Tibial nerve (tissue), 4 donors: ENCODE results near the gene B9D2. TPM values are rescaled to one million over a fixed set of nuclear protein-coding genes. Genes with fewer than 3 reads are reported as not detected.
A peak's percentile ranks its signal among the peaks of the same experiment; 100 is the strongest.

Experiments used
- DNase-seq, 2 donors: peaks; one replicate each; pipeline ENCODE4 v3.0.0-alpha.2; 2019; ENCODE audit warnings: low spot score in 2 of 2
- H3K27ac ChIP-seq, 4 donors: fragments of 200-600 bp; sonication (generic) in 3 of 4; one replicate each; pipeline ENCODE4 v1.5.1; 2017 to 2019; ENCODE audit warnings: mild to moderate bottlenecking in 1 of 4
- H3K27me3 ChIP-seq, 2 donors: fragments of 200-600 bp; sonication (generic) in 1 of 2; one replicate each; pipeline versions ENCODE4 v1.5.1 to v1.6.0; 2017 to 2019
- H3K36me3 ChIP-seq, 3 donors: fragments of 200-600 bp; sonication (generic); one replicate each; pipeline ENCODE4 v1.5.1; 2018 to 2019
- H3K4me1 ChIP-seq, 4 donors: fragments of 200-600 bp; sonication (generic) in 3 of 4; one replicate each; pipeline ENCODE4 v1.5.1; 2017 to 2019
- H3K4me3 ChIP-seq, 4 donors: fragments of 200-600 bp; sonication (generic) in 3 of 4; one replicate each; pipeline ENCODE4 v1.5.1; 2017 to 2019; ENCODE audit warnings: mild to moderate bottlenecking in 1 of 4, moderate library complexity in 1 of 4
- H3K9me3 ChIP-seq, 4 donors: fragments of 200-600 bp; sonication (generic) in 3 of 4; one replicate each; pipeline ENCODE4 v1.5.1; 2017 to 2019
- CTCF ChIP-seq, 5 experiments: fragments of 200-600 bp in 3 of 5; fragments of 450-650 bp in 2 of 5; sonication (generic) in 3 of 5; IDR thresholded peaks; one replicate each; pipeline ENCODE4 v1.5.1; 2016 to 2019; ENCODE audit warnings: antibody characterized with exemption in 5 of 5, mild to moderate bottlenecking in 3 of 5, moderate library complexity in 2 of 5
- EP300 ChIP-seq, 2 donors: sonication (generic); formaldehyde crosslinking; IDR thresholded peaks; one replicate each; pipeline ENCODE4 v1.6.1; 2017; ENCODE audit warnings: antibody characterized with exemption in 2 of 2, mild to moderate bottlenecking in 1 of 2
- POLR2A ChIP-seq, 2 donors: fragments of 450-650 bp; IDR thresholded peaks; one replicate each; pipeline ENCODE4 v1.6.1; 2017; ENCODE audit warnings: antibody characterized with exemption in 2 of 2, mild to moderate bottlenecking in 2 of 2, moderate library complexity in 2 of 2
- WGBS, 2 donors: methylation state at CpG; one replicate each; pipeline ENCODE4 v1.1.5; 2018; 5-methylcytosine and 5-hydroxymethylcytosine counted together
- total RNA-seq, 4 donors: library from RNA; depleted of rRNA; stranded (reverse); fragments of >200 nt; gene quantifications; one replicate each; pipeline ENCODE4 v1.1.0, GENCODE V29; 2016

The B9D2 gene
- total RNA-seq, 4 donors from 2014 or later: 0.87 to 8.2 (median 3.6) TPM

- Histone ChIP-seq H3K9me3 (no peaks in the 10 kb centered on the region), H3K4me3 (no peak overlapping the region), H3K4me1 (no peaks in the 10 kb centered on the region), H3K27ac (no peak overlapping the region), H3K36me3 (peaks cover 0 to 83% (median 0%) of the 10 kb centered on the region in 3 donors), H3K27me3 (no peaks in the 10 kb centered on the region)
- DNase-seq: no peak
- WGBS, 2 donors: 85 to 87% methylated on average over 20 of the region's 20 CpGs
- TF ChIP-seq EP300 (IDR thresholded peaks at IDR 0.05) (no peak), CTCF (IDR thresholded peaks at IDR 0.05) (no peak), POLR2A (IDR thresholded peaks at IDR 0.05) (no peak)
Observed at GRCh38 chr19:41341669-41342490, 22.1 kb downstream of the B9D2 start.

- peaks cover 0 to 3% (median 0%) of the 10 kb centered on the region in 4 donors for H3K4me1 ChIP-seq
- no peak overlapping the region for H3K4me3 ChIP-seq
- H3K36me3 ChIP-seq: peaks cover 0 to 75% (median 0%) of the 10 kb centered on the region in 3 donors
- TF ChIP-seq CTCF (IDR thresholded peaks at IDR 0.05) (no peak), EP300 (IDR thresholded peaks at IDR 0.05) (no peak)
- WGBS, 2 donors: 91 to 94% methylated on average over 5 of the region's 5 CpGs
- no peaks in the 10 kb centered on the region for H3K9me3 ChIP-seq
- H3K27ac ChIP-seq: no peak overlapping the region
- no peaks in the 10 kb centered on the region for H3K27me3 ChIP-seq
- DNase-seq: no peak
Observed at GRCh38 chr19:41339936-41340335, 24.0 kb downstream of the B9D2 start.

GRCh38 chr19:41335467-41335866, 28.5 kb downstream of the B9D2 start:
- WGBS, 2 donors: 91 to 94% methylated on average over 10 of the region's 10 CpGs
- DNase-seq: no peak
- peaks cover 0 to 3% (median 0%) of the 10 kb centered on the region in 4 donors for H3K4me1 ChIP-seq
- H3K27ac ChIP-seq: no peak overlapping the region
- TF ChIP-seq POLR2A (IDR thresholded peaks at IDR 0.05) (no peak), EP300 (IDR thresholded peaks at IDR 0.05) (no peak), CTCF (IDR thresholded peaks at IDR 0.05) (no peak)
- no peak overlapping the region for H3K4me3 ChIP-seq
- no peaks in the 10 kb centered on the region for H3K27me3 ChIP-seq
- H3K36me3 ChIP-seq: peaks cover 0 to 54% (median 5%) of the 10 kb centered on the region in 3 donors
- H3K9me3 ChIP-seq: no peaks in the 10 kb centered on the region

GRCh38 chr19:41334793-41335192, 29.2 kb downstream of the B9D2 start:
- H3K27ac ChIP-seq: no peak overlapping the region
- H3K4me1 ChIP-seq: peaks cover 0 to 3% (median 0%) of the 10 kb centered on the region in 4 donors
- no peak for DNase-seq
- peaks cover 0 to 54% (median 5%) of the 10 kb centered on the region in 3 donors for H3K36me3 ChIP-seq
- H3K9me3 ChIP-seq: no peaks in the 10 kb centered on the region
- no peak overlapping the region for H3K4me3 ChIP-seq
- no peaks in the 10 kb centered on the region for H3K27me3 ChIP-seq
- TF ChIP-seq POLR2A (IDR thresholded peaks at IDR 0.05): no peak
- TF ChIP-seq CTCF (IDR thresholded peaks at IDR 0.05): no peak
- TF ChIP-seq EP300 (IDR thresholded peaks at IDR 0.05): peak in 1 of 2 donors; percentile 20
- WGBS, 2 donors: 76 to 77% methylated on average over 5 of the region's 5 CpGs

GRCh38 chr19:41332468-41332867, 31.5 kb downstream of the B9D2 start:
- WGBS, 2 donors: 89 to 94% methylated on average over 5 of the region's 5 CpGs
- DNase-seq: no peak
- TF ChIP-seq POLR2A (IDR thresholded peaks at IDR 0.05): no peak
- H3K27me3 ChIP-seq: no peaks in the 10 kb centered on the region
- no peaks in the 10 kb centered on the region for H3K9me3 ChIP-seq
- H3K27ac ChIP-seq: no peak overlapping the region
- peaks cover 0 to 47% (median 5%) of the 10 kb centered on the region in 3 donors for H3K36me3 ChIP-seq
- H3K4me1 ChIP-seq: peaks cover 0 to 18% (median 8%) of the 10 kb centered on the region in 4 donors
- no peak overlapping the region for H3K4me3 ChIP-seq
